Neural progenitor cell (in vitro differentiated cells): ENCODE data around the gene PSMD8. TPM values are rescaled to one million over a fixed set of nuclear protein-coding genes. Genes with fewer than 3 reads are reported as not detected.

Source experiments
- DNase-seq: peaks from one replicate; pipeline ENCODE4 v3.0.0-alpha.2; 2016; ENCODE audit warnings: low spot score
- H2AFZ ChIP-seq: fragments of 200-600 bp; sonication (generic); replicated peaks from 2 replicates; pipeline ENCODE4 v1.6.1; 2016; ENCODE audit warnings: antibody characterized with exemption
- H3F3A ChIP-seq: fragments of 200-600 bp; sonication (generic); 2 replicates; pipeline ENCODE4 v1.6.1; 2016; ENCODE audit warnings: antibody characterized with exemption, low read depth
- H3K27ac ChIP-seq: fragments of 200-600 bp; sonication (generic); 2 replicates; pipeline ENCODE4 v1.5.1; 2016; ENCODE audit warnings: mild to moderate bottlenecking
- H3K27me3 ChIP-seq: fragments of 200-600 bp; sonication (generic); 2 replicates; pipeline ENCODE4 v1.6.1; 2016; ENCODE audit warnings: mild to moderate bottlenecking, moderate library complexity
- H3K36me3 ChIP-seq: fragments of 200-600 bp; sonication (generic); 2 replicates; pipeline ENCODE4 v1.5.1; 2016
- H3K4me1 ChIP-seq: fragments of 200-600 bp; sonication (generic); 2 replicates; pipeline ENCODE4 v1.6.1; 2016; ENCODE audit warnings: mixed run types
- H3K4me2 ChIP-seq: fragments of 200-600 bp; sonication (generic); 2 replicates; pipeline ENCODE4 v1.6.1; 2016
- H3K4me3 ChIP-seq: fragments of 200-600 bp; sonication (generic); 2 replicates; pipeline ENCODE4 v1.5.1; 2016
- H3K79me2 ChIP-seq: fragments of 200-600 bp; sonication (generic); 2 replicates; pipeline ENCODE4 v1.6.1; 2016; ENCODE audit warnings: low read depth
- H3K9ac ChIP-seq: fragments of 200-600 bp; sonication (generic); 2 replicates; pipeline ENCODE4 v1.6.1; 2016
- H3K9me3 ChIP-seq: fragments of 200-600 bp; sonication (generic); 2 replicates; pipeline ENCODE4 v1.5.1; 2016; ENCODE audit warnings: low read depth
- H4K20me1 ChIP-seq: fragments of 200-600 bp; sonication (generic); 2 replicates; pipeline ENCODE4 v1.6.1; 2016; ENCODE audit warnings: low read depth
- H3K27ac Mint-ChIP-seq: 3 replicates; pipeline ENCODE4 v1.8.0; 2021; ENCODE audit warnings: mixed read lengths
- H3K27me3 Mint-ChIP-seq: 2 replicates; pipeline ENCODE4 v1.8.0; 2022; ENCODE audit warnings: low read depth, mild to moderate bottlenecking, inconsistent platforms, moderate library complexity, mixed read lengths; ENCODE audit not compliant: insufficient read depth
- H3K36me3 Mint-ChIP-seq: 3 replicates; pipeline ENCODE4 v1.8.0; 2021; ENCODE audit warnings: mixed read lengths
- H3K4me1 Mint-ChIP-seq: 3 replicates; pipeline ENCODE4 v1.8.0; 2021; ENCODE audit warnings: mixed read lengths
- H3K4me3 Mint-ChIP-seq: 3 replicates; pipeline ENCODE4 v1.8.0; 2021; ENCODE audit warnings: mild to moderate bottlenecking, moderate library complexity, mixed read lengths
- H3K9me3 Mint-ChIP-seq: 3 replicates; pipeline ENCODE4 v1.8.0; 2020; ENCODE audit warnings: mixed read lengths
- EZH2 ChIP-seq: fragments of 200-600 bp; sonication (generic); IDR thresholded peaks from 2 replicates; pipeline ENCODE4 v1.6.1; 2017; ENCODE audit warnings: antibody characterized with exemption, mild to moderate bottlenecking, moderate library complexity
- EZH2phosphoT487 ChIP-seq: fragments of 200-600 bp; sonication (generic); IDR thresholded peaks from 2 replicates; pipeline ENCODE4 v1.6.1; 2017; ENCODE audit warnings: antibody characterized with exemption
- total RNA-seq: library from RNA; depleted of rRNA; stranded (reverse); fragments of >200 nt; gene quantifications from 2 replicates; pipeline ENCODE4 v1.2.3, GENCODE V29; 2015; ENCODE audit warnings: low replicate concordance
- TF ChIP-seq, protein P1 (sequence below): fragments of 200-600 bp; sonication (generic); IDR thresholded peaks from 2 replicates; pipeline ENCODE4 v1.5.1; 2017; ENCODE audit warnings: antibody characterized with exemption, mild to moderate bottlenecking

PSMD8 gene
- total RNA-seq, 1 donor from 2014 or later, result 119 TPM

DNA sequence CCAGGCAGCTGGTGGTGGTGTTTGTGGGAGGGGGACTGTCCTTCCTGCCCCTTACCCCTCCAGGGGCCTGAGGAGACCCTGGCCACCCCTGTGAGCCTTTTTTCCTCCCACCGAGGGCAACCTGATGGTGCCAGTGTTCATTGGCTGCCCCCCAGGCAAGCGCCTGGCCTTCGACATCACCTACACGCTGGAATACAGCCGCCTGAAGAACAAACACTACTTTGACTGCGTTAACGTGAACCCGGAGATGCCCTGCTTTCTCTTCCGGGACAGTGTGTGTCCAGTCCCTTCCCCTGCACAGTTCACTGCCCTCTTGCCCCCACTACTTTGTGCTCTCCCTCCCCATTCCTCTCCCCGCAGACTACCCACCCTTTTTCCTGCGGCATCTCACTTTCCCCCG is 7.3 kb upstream of the PSMD8 start:
- no peaks in the 10 kb centered on the region for H3K36me3 Mint-ChIP-seq
- Histone ChIP-seq H3K9ac (no peak overlapping the region), H2AFZ (no peak overlapping the region), H3K36me3 (no peaks in the 10 kb centered on the region), H3K79me2 (no peaks in the 10 kb centered on the region), H3K27me3 (peaks cover 7% of the 10 kb centered on the region), H3F3A (peaks cover 20% of the 10 kb centered on the region), H4K20me1 (no peaks in the 10 kb centered on the region), H3K4me2 (no peak overlapping the region), H3K4me3 (no peak overlapping the region), H3K4me1 (peaks cover 15% of the 10 kb centered on the region), H3K27ac (no peak overlapping the region), H3K9me3 (no peaks in the 10 kb centered on the region)
- TF ChIP-seq EZH2 (no peak), EZH2phosphoT487 (no peak)
- TF ChIP-seq, protein P1, sequence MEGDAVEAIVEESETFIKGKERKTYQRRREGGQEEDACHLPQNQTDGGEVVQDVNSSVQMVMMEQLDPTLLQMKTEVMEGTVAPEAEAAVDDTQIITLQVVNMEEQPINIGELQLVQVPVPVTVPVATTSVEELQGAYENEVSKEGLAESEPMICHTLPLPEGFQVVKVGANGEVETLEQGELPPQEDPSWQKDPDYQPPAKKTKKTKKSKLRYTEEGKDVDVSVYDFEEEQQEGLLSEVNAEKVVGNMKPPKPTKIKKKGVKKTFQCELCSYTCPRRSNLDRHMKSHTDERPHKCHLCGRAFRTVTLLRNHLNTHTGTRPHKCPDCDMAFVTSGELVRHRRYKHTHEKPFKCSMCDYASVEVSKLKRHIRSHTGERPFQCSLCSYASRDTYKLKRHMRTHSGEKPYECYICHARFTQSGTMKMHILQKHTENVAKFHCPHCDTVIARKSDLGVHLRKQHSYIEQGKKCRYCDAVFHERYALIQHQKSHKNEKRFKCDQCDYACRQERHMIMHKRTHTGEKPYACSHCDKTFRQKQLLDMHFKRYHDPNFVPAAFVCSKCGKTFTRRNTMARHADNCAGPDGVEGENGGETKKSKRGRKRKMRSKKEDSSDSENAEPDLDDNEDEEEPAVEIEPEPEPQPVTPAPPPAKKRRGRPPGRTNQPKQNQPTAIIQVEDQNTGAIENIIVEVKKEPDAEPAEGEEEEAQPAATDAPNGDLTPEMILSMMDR, result no peak
- H3K4me3 Mint-ChIP-seq, result no peak overlapping the region
- peaks cover 2% of the 10 kb centered on the region for H3K9me3 Mint-ChIP-seq
- H3K4me1 Mint-ChIP-seq, result peaks cover 6% of the 10 kb centered on the region
- peaks cover 7% of the 10 kb centered on the region for H3K27me3 Mint-ChIP-seq
- no peak overlapping the region for H3K27ac Mint-ChIP-seq
- DNase-seq, result no peak

DNA sequence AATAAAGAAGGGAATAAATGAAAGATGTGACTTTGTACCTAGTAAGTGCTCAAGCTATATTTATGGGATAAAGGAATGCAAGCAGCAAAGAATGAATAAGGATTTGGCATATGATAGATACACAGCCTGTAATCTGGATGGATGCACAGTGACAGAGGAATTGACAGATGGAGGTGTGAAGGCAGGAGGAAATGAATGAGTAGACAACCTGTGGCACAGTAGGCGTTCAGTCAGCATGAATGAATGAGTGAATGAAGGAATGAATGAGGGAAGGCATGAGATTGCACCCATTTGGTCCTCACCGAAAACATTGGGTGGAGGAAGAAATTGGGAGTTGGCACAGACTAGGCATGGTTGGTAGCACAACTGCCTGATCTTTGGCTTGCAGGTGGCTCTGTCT is 4.8 kb upstream of the PSMD8 start:
- TF ChIP-seq EZH2, result no peak
- TF ChIP-seq, protein P1, result no peak
- no peak for TF ChIP-seq EZH2phosphoT487
- H3K4me2 ChIP-seq, result no peak overlapping the region
- Mint-ChIP-seq H3K4me3 (no peak overlapping the region), H3K27ac (no peak overlapping the region), H3K27me3 (peaks cover 10% of the 10 kb centered on the region), H3K36me3 (no peaks in the 10 kb centered on the region), H3K9me3 (peaks cover 2% of the 10 kb centered on the region), H3K4me1 (peaks cover 9% of the 10 kb centered on the region)
- H3K27me3 ChIP-seq, result peaks cover 11% of the 10 kb centered on the region
- no peak for DNase-seq
- H3K36me3 ChIP-seq, result no peaks in the 10 kb centered on the region
- H2AFZ ChIP-seq, result no peak overlapping the region
- no peaks in the 10 kb centered on the region for H3K79me2 ChIP-seq
- peaks cover 20% of the 10 kb centered on the region for H3K4me1 ChIP-seq
- no peaks in the 10 kb centered on the region for H3K9me3 ChIP-seq
- peaks cover 13% of the 10 kb centered on the region for H3F3A ChIP-seq
- no peak overlapping the region for H3K4me3 ChIP-seq
- H4K20me1 ChIP-seq, result no peaks in the 10 kb centered on the region
- H3K27ac ChIP-seq, result no peak overlapping the region
- H3K9ac ChIP-seq, result no peak overlapping the region

DNA sequence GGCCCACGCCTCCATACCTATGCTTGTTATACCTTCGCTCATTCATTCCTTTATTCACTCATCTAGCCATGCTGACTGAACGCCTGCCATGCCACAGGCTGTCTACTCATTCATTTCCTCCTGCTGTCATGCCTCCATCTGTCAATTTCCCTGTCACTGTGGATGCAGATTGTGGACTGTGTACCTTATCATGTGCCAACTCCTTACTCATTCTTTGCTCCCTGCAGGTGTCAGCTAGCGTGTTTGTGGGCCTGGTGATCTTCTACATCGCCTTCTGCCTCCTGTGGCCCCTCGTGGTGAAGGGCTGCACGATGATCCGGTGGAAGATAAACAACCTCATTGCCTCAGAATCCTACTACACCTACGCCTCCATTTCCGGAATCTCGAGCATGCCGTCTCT is 4.1 kb upstream of the PSMD8 start:
- no peak for DNase-seq
- Histone ChIP-seq H3K27ac (no peak overlapping the region), H3K4me1 (peaks cover 21% of the 10 kb centered on the region), H3K9me3 (no peaks in the 10 kb centered on the region), H3K4me3 (no peak overlapping the region), H3F3A (peaks cover 13% of the 10 kb centered on the region), H3K27me3 (peaks cover 11% of the 10 kb centered on the region), H3K9ac (no peak overlapping the region), H3K36me3 (no peaks in the 10 kb centered on the region), H2AFZ (no peak overlapping the region), H3K79me2 (peaks cover 6% of the 10 kb centered on the region), H3K4me2 (no peak overlapping the region), H4K20me1 (peaks cover 2% of the 10 kb centered on the region)
- H3K36me3 Mint-ChIP-seq, result no peaks in the 10 kb centered on the region
- peaks cover 10% of the 10 kb centered on the region for H3K27me3 Mint-ChIP-seq
- no peak overlapping the region for H3K4me3 Mint-ChIP-seq
- TF ChIP-seq EZH2phosphoT487, result no peak
- TF ChIP-seq EZH2, result no peak
- TF ChIP-seq, protein P1, result no peak
- no peaks in the 10 kb centered on the region for H3K9me3 Mint-ChIP-seq
- peaks cover 13% of the 10 kb centered on the region for H3K4me1 Mint-ChIP-seq
- peak overlapping the region; percentile 27 for H3K27ac Mint-ChIP-seq
